HG03469 (cell line): ENCODE measurements around the gene CLTA.
"Not testable (repeated sequence)": the region's sequence is repeated elsewhere in the genome, so short reads cannot be mapped to it uniquely, and the experiment has no call there.

Experiments
- ATAC-seq: cut with Tn5 transposase; IDR thresholded peaks from one replicate; pipeline ENCODE4 v1.9.1; 2021; ENCODE audit warnings: mild to moderate bottlenecking, moderate library complexity, moderate number of reproducible peaks; ENCODE audit not compliant: unreplicated experiment

Gene CLTA

DNA sequence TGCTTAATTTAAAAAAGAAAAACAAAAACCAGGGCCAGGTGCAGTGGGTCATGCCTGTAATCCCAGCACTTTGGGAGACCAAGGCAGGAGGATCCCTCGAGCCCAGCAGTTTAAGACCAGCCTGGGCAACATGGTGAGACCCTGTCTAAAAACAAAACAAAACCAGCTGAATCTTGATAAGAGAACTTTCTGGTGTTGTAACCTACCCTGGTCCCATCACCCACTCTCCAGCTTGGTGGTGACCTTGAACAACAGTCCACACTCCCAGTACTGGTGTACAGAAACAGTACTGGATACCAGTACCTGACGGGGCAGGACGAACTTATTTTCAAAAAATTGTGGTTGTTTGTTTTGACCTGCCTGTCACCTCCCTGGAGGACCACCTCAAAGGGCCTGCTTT is 30.9 kb downstream of the CLTA start:
- ATAC-seq: no peak

DNA sequence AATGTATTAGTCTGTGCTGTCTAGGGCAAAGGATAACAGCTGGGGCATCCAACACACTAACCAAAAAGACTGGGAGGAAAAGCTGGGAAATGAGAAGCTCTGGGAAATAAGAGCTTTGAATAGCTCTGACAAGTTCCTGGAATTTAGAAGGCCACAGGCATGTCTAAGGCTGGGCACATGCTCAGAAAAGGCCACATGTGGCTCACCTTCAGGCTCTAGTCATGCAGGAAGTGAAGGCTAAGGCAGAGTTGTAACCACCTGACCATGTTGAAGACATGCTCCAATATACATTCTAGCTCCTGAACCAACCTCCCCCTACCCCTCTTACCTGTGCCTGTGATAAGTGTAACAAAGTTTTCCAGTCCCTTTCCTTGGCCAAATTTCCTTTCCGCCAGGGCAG is 31.7 kb downstream of the CLTA start:
- ATAC-seq: no peak

DNA sequence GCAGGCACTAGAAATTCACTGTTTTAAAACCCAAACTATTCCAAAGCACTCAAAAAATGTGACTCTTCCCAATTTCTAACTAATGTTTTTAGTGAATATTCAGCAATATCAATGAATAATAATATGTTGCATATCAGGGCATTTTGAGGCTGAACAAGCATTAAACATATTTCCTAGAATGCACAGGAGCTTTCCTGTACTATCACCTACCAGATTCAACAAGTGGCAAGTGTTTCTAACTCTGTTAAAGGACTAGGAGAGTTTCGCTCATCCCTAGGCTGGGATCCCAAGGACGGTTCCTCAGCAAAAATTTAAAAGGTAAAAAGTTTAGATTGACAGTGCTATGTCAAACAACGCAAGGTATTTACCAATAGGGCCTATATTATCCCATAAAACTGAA is 46.5 kb downstream of the CLTA start:
- ATAC-seq: no peak

- not testable (repeated sequence) for ATAC-seq
These were observed 48.5 kb downstream of the CLTA start for GRCh38 chr9:36239205-36239604.

- ATAC-seq: not testable (repeated sequence)
These were observed 49.0 kb downstream of the CLTA start for GRCh38 chr9:36239675-36240074.

- no peak for ATAC-seq
These were observed 55.2 kb downstream of the CLTA start for GRCh38 chr9:36245906-36246305.

DNA sequence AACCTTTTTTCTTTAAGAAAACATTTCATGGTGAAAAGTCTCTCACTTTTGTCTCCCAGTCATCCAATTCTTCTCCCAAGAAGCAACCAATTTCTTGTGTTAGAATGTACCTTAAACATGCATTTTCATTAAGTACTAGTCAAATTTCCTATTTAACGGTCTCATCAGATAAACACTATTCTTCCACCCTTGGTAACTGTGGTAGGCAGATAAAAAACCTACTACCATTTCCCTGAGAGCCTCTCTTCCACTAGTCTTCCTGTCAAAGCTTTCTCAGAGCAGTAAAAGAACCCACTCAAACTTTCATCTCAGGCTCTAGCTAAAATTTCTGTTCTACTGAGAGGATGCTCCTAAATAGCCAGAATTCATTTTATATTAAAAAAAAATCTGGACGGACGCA is 56.6 kb downstream of the CLTA start:
- ATAC-seq: no peak

DNA sequence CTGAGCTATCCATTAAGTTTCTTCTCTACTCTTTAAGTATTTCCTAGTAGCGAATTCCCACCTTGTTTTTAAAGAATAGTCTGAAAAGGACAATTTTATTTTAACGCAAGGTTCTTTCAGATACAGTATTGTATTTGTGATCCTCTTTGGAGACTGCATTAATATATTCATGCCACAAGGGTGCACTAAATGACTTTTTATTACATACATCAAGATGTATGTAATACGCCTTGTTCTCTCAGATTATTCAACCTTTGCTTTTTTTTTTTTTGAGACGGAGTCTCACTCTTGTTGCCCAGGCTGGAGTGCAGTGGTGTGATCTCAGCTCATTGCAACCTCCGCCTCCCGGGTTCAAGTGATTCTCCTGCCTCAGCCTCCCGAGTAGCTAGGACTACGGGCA is 57.3 kb downstream of the CLTA start:
- not testable (repeated sequence) for ATAC-seq

GRCh38 chr9:36249189-36249588 is 58.5 kb downstream of the CLTA start:
- ATAC-seq: no peak

- ATAC-seq: no peak
These were observed 59.4 kb downstream of the CLTA start for GRCh38 chr9:36250079-36250478.

GRCh38 chr9:36251428-36251827 is 60.7 kb downstream of the CLTA start:
- ATAC-seq: no peak

DNA sequence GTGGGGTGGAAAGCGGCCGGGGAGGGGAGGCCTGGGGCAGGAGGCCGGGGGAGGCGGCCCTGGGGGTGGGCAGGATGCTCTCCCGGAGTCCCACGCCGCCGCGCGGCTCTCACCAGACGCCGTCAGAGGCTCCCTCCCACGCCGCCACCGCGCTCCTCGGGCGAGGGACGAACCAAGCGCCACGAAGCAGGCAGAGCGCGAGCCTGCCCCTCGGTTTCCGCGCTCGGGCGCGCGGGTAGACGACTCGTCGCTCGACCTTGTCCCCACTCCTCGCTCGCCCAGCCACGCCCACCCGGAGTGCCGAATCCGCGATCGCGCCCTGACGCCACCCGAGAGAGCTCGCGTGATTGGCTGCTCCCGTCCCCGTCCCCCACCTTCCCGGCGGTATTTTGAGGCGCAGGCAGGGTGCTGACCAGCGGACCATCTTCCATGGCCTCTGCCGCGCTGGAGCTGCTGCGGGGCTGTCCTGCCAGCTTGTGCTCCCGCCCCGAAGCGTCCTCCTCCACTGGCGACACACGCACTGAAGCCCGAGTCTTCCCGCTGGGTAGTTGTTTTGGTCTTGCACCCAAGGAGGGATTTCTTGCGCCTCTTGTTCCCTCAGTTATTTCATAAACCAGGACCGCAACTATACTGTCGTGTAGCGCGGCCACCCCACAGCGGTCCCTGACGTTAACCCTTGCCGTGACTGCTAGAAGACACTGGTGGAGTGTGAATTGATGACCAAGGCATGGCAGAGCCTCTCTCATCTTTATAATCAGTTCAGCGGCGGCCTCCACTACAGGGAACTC is 67.7 kb downstream of the CLTA start, which contains the start of gene GNE:
TSS of gene GNE (minus strand) at position 241 of the 788 bp plus-strand sequence. CDS start 9,093 bp downstream, outside the sequence.
- peak; percentile 62 for ATAC-seq

DNA sequence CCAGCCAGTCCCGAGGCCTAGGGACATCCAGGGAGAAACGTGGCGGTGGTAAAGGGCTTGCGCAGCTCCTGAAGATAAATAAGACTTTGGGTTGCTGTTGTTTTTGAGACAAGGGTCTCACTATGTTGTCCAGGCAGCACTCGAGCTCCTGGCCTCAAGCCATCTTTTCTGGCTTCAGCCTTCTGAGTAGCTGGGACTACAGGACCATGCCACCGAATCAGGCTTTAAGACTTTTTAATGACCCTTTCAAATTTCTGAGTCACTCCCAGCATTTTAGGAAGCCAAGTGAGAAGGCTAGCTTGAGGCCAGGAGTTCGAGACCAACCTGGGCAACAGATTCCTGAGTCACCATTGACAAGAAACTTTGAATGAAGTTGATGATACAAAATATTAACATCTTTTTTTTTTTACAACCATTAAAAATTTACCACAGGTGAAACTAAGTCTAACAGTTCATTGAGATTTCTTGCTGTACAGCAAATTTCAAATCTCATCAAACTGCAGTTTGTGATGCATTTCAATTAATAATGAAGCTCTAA is 68.3 kb downstream of the CLTA start:
- ATAC-seq: no peak
